Right renal pelvis (tissue), 4 donors: Measurements from ENCODE around the gene CELF4. TPM values are rescaled to one million over a fixed set of nuclear protein-coding genes. Genes with fewer than 3 reads are reported as not detected.

Experiments
- DNase-seq, 4 donors: peaks; one replicate each; pipeline ENCODE4 v3.0.0-alpha.2; 2013; ENCODE audit warnings: low read depth in 4 of 4, low spot score in 3 of 4, missing footprints in 1 of 4
- polyA plus RNA-seq, 4 donors: library from polyadenylated mRNA; unstranded; fragments of 120-200 nt; gene quantifications; one replicate each; pipeline ENCODE4 v1.2.1, GENCODE V29; 2013; ENCODE audit not compliant: insufficient read length in 4 of 4

The CELF4 gene
- polyA plus RNA-seq, 4 donors, result 2.8 to 3.6 (median 3.0) TPM

DNA sequence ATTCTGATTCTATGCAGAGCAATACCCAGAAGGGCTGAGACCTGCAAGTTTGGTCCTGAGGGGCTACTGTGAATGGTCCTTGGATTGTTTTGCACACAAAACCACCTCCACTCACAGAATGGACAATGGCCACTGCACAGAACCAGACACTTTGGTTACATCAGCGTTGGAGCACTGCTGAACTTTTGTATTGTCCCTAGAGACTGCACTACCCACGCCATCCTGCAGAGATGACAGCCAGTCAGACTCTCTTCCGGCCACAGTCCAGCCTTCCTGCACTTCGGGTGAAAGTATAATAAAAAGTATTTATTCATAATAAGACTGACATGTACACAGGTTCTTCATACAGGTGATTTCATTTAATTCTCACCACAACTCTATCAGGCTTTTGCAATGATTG lies 35.7 kb downstream of the CELF4 start:
- DNase-seq, result no peak

DNA sequence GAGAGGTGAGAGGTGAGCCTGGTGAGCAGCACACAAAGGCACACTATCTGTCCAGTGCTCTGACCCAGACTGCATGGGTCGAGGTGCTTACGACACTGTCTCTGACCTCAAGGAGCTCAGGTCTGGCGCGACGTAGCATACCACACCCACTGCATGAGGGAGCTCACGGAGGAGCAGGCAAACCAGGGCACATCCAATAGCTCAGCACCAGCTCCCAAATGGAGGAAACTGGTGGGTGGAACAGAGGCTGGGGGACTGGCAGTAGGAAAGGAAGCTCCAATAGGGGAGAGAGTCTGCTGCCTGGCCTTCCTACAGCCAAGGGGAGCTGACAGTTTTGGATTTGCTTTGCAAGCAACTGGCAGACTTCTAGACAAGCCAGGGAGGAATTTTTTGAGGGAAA lies 36.3 kb downstream of the CELF4 start:
- DNase-seq, result no peak

DNA sequence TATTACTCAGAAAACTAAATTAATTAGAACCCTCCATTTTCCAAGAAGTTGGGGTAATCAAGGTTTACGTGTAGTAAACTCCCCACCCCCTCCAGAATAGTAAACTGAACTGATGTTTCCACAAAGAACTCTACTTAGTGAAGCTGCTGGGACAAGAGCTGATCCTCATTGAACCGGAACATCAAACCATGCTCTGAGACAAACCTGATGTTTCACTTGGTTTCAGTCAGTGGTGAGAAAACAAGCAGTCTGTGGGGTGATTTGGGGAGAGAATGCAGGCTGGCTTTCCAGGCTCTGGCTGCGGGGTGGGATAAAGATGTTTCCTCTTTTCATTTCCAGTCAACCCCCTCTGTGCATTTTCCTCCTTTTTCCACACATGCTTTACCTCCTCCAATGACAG lies 38.2 kb downstream of the CELF4 start:
- no peak for DNase-seq

DNA sequence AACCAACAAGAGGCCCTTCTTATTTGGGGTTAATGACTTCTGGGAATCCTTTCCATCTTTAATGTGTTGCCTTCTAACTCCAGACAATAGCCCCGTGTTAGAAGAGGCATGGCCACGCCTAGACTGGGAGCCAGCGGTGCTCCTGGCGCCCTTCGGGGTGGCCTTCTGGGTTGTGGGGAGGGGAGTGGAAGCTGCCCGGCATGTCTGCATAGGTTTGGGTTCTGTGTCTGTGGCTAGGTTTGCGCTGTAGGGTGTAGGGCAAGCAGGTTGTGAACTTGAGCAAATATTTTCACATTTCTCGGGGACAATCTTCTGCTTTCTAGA lies 40.4 kb downstream of the CELF4 start:
- no peak for DNase-seq

DNA sequence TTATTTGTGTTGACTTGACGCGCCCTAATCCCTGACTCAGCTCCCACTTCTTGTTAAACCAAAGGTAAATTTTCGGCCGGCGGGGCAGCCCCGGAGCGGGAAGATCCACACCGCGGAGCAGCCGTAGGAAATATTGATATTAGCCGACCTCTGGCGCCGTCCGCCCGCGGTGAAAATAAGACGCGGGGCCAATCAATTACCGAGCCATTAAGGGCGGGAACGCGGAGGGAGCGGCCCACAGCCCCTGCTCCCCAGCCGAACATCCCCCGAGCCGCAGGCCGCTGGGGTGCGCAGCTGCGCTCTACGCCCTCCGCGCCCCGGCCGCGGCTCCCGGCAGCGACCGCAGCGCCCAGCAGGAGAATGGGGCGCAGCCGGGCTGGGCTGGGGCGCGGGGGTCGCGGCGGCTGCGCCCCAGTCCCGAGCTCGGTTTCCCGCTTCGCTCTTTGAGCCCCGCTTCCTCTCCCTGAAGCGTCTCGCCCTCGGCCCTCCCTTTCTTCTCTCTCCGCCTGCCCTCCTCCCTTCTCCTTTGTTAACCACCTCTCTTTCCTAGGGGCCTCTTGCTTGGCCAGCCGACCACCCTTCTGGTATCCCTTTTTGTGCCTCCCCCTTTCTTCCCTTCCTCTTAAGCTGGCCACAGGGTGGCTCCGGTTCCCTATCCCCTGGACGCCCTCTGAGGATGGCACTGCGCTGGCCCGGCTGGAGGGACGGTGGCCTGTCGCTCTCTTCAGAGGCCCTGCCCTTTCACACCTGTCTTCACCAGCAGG lies 40.9 kb downstream of the CELF4 start:
- no peak for DNase-seq

DNA sequence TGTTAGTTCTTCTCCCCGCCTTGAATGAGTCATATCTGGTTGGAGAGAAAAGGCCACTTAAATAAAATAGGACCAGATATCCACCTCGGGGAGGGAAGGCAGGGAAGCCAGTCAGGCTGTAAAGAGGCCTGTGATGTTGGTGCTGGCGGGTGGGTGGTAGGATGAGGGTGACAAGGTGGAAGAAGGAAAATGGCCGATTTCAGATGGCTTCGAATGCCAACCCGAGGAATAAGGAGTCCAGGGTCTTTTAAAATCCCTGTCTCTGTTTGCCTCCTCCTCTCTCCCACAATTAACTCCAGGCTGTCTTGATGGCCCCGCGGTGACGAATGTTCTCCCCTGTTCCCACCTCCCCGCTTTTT lies 41.5 kb downstream of the CELF4 start:
- DNase-seq, result no peak

DNA sequence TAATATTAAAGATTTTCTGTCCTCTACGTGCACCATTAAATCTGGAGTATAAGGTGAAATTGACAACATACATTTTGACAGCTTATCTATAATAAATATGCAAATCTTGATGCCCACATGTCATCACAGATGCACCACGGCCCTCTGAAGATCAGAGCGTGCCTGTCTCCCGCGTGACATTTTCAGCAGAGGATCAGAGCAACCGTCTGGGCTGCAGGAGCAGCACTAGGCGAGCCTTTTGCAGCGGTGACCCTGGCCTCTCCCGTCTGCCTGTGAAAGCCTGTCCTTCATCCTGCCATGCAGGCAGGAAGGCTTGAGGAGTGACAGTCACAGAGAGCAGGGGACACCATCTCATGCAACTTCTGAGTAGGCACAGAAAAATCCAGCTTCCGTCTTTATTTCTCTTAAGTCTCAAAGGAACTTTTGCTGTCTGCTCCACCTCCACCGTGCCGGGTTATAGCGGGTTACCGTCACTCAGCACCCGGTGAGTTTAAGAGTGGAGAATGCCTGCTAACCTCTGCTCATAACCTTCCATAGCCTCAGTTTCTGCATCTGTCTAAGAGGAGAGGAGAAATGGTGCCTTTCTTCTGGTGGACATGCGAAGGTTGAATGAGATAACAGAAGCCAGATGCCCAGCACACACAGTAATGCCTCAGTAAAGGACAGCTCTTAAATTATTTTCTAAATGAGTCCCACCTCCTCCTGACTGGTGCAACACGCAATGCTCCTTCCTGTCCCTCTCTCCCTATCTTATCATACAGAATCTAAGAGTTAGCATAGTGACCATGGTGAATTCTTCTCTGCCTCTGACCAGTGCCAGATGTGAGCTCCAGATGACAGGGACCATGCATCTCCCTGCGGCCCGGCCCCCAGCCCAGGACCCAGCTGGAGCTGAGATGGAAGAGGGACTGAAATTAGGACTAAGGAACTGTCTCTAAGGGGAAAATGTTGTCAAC lies 43.8 kb downstream of the CELF4 start:
- no peak for DNase-seq

DNA sequence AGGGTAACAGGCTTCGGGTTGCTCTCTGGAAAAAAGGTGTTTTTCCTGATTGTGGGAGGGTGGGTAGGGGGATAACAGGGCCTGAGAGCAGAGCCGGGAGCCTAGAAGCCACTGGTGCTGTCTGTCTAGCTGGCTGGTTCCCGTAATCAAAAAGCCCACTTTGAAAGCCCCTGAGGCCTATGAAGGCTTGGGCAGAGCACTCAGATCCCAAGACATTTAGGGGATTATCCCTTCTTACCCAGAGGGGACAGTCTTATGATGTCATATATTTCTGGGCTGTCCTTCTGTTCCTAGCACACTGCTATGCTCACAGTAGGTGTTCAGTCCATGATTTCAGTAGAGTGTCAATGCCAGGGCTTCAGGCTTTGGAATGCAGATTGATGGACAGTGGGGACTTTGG lies 45.1 kb downstream of the CELF4 start:
- no peak for DNase-seq

DNA sequence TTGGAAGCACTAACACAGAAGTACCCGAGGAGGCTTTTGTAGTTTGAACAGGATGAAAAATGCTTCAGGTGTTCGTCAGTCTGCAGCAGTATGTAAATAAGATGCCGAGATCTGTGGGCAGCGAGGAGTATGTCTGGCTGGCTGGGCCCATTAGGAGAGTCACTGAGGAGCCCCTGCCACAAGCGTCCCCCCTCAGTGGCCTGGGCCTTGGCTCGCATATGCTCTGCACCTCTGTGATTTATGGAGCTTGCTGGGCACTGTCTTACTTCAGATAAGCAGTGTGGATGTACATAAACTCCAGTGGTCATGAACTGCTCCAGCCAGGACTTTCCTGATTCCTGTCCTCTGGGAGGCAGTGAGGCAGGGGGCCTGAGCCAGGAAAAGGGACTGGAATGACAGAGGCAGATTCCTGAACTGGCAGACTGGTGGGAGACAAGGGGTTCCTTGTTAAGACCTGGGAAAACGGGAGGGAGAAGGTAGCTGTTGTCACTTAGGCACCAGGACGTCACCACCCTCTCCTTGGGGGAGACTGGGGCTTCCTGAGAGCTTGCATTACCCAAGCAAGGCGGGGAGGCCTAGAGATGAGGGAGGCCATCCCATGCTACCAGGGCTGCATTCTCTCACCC lies 46.0 kb downstream of the CELF4 start:
- no peak for DNase-seq

DNA sequence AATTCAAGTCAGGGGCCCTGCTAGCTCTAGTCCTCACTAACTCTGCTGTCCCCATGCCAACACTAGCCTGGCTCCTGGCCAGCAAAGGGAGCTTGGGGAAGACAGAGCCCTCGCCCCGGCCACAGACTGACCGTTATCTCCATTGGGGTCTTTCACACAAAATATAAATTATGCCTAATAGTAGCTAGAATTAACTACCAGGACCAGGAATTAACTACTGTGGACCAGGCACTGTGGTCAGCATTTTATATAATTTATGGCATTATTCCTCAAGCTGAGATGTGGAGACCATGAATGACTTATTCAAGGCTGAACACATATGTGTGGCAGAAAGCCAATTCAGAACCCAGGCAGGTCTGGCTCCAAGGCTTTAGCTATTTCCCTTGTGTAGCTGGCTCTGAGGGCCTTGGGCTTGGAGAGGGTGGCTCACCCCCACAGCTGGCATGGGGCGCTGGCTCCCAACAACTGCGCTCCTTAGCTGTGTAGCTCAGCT lies 49.2 kb downstream of the CELF4 start:
- no peak for DNase-seq

DNA sequence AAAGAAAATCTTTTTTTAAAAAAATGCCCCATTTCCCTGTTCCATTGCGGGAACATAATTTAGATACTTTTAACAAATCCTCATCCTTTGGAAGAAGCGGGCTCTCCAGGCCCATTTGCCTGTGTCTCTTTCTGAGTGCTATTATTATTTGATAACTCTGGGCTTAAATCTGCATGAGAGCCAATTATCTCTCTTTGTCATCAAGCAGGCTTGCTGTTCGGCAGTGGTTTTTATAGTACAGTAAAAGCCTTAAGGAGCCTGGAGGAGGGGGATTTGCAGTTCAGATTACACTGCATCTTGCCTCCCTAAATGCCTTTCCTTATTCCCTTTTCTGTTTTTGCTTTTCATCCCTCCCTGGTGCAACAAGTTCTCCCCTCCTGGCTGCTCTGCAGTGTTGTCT lies 50.6 kb downstream of the CELF4 start:
- no peak for DNase-seq

DNA sequence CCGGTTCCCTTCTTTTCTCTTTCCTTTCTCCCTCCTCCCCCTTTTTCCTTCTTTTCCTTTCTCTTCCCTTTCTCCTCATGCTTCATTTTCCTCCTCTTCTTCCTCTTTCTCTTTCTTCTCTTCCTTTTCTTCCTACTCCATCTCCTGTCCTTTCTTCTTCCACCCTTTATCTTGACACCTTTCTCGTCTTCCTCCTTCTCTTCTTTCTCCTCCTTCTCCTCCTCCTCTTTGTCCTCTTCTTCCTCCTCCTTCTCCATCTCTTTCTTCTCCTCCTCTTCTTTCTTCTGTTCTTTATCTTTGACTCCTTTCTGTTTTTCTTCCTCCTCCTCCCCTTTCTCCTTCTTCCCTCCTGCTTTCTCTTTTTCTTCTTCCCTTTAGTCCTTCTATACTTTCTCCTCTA lies 53.2 kb downstream of the CELF4 start:
- DNase-seq, result no peak

DNA sequence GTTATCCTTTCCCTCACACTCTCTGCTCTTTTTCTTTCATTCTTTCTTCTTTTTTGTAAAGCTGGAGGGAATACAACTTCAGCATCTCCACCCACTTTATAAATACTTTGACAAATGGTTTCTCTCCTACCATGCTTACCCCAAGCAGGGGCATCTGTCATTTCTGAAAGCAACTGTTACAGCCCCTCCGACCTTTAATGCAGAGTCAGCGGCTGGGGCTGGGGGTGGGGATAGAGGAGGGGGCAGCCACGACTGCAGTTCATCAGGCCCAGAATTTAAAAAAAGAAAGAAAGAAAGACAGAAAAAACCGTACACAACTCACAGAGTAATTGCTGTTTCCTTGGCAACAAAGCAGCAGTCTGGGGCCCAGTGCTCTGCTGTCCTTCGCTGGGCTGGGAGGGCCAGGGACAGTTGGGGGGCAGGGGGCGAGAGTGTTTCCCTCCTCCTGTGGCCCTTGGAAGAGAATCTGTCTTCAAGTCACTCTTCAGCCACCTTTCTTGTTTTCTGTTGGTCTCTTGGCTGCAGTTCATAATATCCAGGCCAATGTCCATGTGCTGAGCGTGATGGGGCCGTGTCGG lies 53.8 kb downstream of the CELF4 start:
- DNase-seq, result no peak

DNA sequence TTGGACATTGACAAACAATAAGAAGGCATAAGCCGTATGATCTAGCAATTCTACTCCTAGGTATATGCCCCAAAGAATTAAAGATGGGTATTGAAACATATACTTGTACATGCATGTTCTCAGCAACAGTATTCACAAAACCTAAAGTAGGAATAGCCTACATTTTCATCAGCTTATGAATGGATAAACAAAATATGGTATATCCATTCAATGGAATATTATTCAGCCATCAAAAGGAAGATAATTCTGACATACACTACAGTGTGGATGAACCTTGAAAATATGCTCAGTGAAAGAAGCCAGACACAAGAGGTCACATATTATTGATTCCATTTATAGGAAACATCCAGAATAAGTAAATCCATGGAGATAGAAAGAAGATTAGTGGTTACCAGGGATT lies 56.0 kb downstream of the CELF4 start:
- DNase-seq, result no peak

DNA sequence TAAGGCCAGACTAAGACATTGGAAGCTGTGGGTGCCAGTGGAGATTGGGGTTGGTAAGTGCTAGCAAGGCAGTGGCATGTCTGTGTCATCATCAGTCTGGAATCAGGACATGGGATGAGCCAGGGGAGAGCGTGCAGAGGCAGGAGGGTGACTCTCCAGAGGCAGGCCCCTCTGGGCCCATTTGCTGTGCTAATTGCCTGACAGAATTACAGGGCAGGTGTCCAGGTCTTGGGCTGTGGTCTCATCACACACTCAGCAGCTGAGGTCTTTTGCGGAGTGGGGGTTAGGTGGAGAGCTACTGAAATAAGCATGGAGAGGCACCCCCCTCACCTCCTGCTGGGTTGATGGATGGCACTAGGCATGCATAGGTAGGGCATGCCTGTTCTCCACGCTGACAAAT lies 57.4 kb downstream of the CELF4 start:
- no peak for DNase-seq

DNA sequence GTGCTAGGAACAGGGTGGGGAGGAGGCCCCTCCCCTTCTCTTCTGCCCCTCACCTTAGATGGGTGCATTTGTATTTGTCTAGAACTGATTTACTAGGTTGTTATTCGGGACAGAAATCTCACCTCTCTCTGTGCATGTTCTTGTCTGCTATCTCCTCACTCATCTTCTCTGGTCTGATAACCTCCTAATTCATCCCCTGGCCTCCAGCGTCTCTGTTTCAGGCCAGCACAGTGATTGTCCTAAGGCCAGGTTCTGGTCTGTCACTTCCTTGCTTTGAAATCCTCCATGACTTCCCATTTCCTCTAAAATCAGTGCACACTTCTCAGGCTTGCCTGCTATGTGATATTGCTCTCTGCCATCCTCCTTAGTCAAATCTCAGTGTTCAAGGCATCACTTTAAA lies 58.4 kb downstream of the CELF4 start:
- DNase-seq, result no peak

DNA sequence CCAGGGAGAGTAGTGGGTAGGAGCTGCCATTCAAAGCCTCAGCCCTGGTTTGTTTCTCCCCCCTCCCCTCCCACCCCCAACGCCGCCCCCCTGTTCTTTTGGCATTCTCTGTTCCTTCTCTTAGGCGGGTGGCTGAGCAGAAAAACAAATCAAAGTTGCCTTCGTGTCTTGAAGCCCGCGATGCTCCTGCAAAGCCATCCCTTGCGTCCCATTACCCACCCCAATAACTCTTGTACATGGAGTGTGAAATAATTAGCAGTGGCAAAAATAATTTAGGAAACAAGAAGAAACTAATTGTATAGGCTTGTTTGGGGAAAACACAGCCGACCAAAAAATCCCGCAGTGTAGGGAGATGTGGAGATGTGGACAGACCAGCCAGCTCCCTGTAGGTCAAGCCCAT lies 59.6 kb downstream of the CELF4 start:
- no peak for DNase-seq

DNA sequence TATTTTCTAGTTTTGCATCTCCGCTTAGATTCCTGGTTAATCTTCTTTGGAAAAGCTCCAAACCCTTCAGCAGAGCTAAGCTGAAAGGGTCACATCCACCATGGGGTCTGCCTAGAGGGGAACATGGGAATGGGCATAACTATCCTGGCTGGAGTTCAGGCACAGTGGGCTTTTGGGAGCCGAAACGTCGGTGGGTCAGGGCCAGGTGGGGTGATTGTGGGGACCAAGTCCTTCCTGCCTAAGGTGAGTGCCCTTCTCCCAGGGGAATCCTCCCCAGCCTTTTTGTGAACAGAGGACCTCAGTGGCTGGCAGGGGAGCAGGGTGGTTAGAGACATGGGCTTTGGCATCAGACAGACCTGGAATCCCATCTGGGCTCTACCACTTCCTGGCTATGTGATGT lies 60.3 kb downstream of the CELF4 start:
- no peak for DNase-seq

DNA sequence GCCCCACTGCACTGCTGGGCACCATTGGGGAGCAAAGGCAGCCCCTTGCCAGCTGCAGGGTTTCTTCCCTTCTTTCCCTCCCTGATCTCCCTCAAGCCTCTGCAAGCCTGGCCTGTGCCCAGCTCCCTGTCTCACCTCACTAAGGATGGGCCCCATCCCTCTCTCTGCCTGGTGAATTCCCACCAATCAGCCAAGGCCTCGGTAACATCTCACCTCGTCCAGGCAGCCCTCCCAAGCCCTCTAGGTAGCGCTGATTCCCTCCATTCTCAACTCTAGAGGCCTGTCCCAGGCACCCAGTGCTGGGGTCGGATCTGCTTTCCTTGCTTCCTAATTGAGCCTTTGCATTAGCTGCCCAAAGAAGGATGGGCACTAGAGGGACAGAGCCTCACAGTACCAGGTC lies 63.0 kb downstream of the CELF4 start:
- no peak for DNase-seq

DNA sequence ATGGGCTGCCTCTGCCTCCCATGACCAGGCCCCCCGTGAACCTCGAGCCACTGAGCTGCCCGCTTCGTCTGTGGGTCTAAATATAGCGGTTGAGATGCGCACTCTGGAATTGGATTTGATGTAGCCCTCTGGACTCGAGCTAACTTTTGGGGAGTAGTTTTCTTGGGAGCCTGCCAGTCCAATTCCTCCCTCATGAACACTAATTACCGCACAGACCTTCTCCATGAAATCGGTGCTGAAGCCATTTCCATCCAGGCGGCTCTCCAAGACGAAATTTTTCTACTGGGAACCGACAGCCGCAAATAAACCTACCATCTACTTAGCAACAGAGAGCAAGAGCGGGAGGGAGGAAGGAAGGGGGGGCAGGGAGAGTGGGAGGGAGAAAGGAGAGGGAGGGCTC lies 63.6 kb downstream of the CELF4 start:
- no peak for DNase-seq

DNA sequence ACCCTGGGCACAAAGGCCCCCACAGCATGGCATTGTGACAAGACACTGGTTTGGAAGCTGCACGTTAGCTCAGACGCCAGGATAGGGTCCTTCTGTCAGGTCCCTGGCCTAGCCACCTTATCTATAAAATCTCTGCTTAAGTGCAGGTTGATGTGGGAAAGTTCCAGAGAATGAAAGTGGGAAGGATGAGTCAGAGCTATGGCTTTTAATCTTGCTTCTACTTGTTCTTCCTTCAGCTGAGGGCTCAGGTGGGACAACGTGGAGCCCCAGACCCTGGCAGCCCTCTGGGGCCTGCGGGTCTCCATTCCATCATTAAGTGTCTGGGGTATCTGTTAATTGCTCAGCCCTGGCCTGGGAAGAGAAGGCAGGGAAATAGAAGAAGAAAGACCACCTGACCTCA lies 64.5 kb downstream of the CELF4 start:
- DNase-seq, result no peak
